WTC11 (cell line): Measurements from ENCODE around the gene CEP68. TPM values are rescaled to one million over a fixed set of nuclear protein-coding genes. Genes with fewer than 3 reads are reported as not detected.

Source experiments
- ATAC-seq: fragments of 200-7000 bp; cut with Tn5 transposase; 2 replicates; pipeline ENCODE4 v1.10.0; 2021; ENCODE audit warnings: mild to moderate bottlenecking, moderate library complexity
- CTCF ChIA-PET: fragments of 300-600 bp; sonication (Branson Sonifier 250); formaldehyde crosslinking; loops from one replicate; lab custom pipeline; 2021; ENCODE audit warnings: antibody characterized with exemption; lab: Charles Lee
- POLR2A ChIA-PET: fragments of 350-600 bp; sonication (Branson Sonifier 250); formaldehyde crosslinking; loops from one replicate; lab custom pipeline; 2021; ENCODE audit warnings: antibody characterized with exemption; lab: Charles Lee
- DNase-seq: peaks from one replicate; pipeline ENCODE4 v3.0.0; 2021; ENCODE audit warnings: low spot score
- H3K27ac Mint-ChIP-seq: 2 replicates; pipeline ENCODE4 v1.8.0; 2021; ENCODE audit warnings: mixed read lengths
- H3K27me3 Mint-ChIP-seq: 2 replicates; pipeline ENCODE4 v1.8.0; 2021; ENCODE audit warnings: low read depth, mild to moderate bottlenecking, moderate library complexity, mixed read lengths
- H3K36me3 Mint-ChIP-seq: 2 replicates; pipeline ENCODE4 v1.8.0; 2021; ENCODE audit warnings: mixed read lengths
- H3K4me1 Mint-ChIP-seq: 2 replicates; pipeline ENCODE4 v1.8.0; 2022; ENCODE audit warnings: mixed read lengths
- H3K4me3 Mint-ChIP-seq: 2 replicates; pipeline ENCODE4 v1.8.0; 2021; ENCODE audit warnings: mild to moderate bottlenecking, moderate library complexity, mixed read lengths
- H3K9me3 Mint-ChIP-seq: 2 replicates; pipeline ENCODE4 v1.8.0; 2021; ENCODE audit warnings: mixed read lengths
- E2F5 ChIP-seq: sonication (generic); formaldehyde crosslinking; IDR thresholded peaks from 2 replicates; pipeline ENCODE4 v1.8.1; 2022; ENCODE audit warnings: mild to moderate bottlenecking, moderate library complexity, missing genetic modification reagents
- HMGXB4 ChIP-seq: sonication (generic); formaldehyde crosslinking; IDR thresholded peaks from 2 replicates; pipeline ENCODE4 v1.8.1; 2023; ENCODE audit warnings: mild to moderate bottlenecking, moderate library complexity, missing genetic modification reagents
- PRDM15 ChIP-seq: sonication (generic); formaldehyde crosslinking; IDR thresholded peaks from 2 replicates; pipeline ENCODE4 v1.8.0; 2022; ENCODE audit warnings: missing genetic modification reagents
- SMAD3 ChIP-seq: sonication (generic); formaldehyde crosslinking; IDR thresholded peaks from 2 replicates; pipeline ENCODE4 v1.8.0; 2022; ENCODE audit warnings: missing genetic modification reagents, mild to moderate bottlenecking, borderline replicate concordance
- ZNF121 ChIP-seq: sonication (generic); formaldehyde crosslinking; IDR thresholded peaks from 2 replicates; pipeline ENCODE4 v1.8.0; 2023; ENCODE audit warnings: missing genetic modification reagents
- ZNF425 ChIP-seq: fragments of 250-450 bp; sonication (Bioruptor Pico); conservative IDR thresholded peaks from 2 replicates; pipeline ENCODE4 v1.9.0; 2021; ENCODE audit warnings: mild to moderate bottlenecking
- ZNF532 ChIP-seq: fragments of 250-450 bp; sonication (Bioruptor Pico); IDR thresholded peaks from 2 replicates; pipeline ENCODE4 v1.9.0; 2021; ENCODE audit warnings: mild to moderate bottlenecking, borderline replicate concordance
- total RNA-seq: library from RNA; stranded (reverse); gene quantifications from 3 replicates; pipeline ENCODE4 v1.2.3, GENCODE V29; 2021
- TF ChIP-seq, protein P1 (sequence below): sonication (generic); formaldehyde crosslinking; IDR thresholded peaks from 2 replicates; pipeline ENCODE4 v1.8.1; 2022; ENCODE audit warnings: missing genetic modification reagents, borderline replicate concordance

The CEP68 gene
- total RNA-seq, 1 experiment from 2014 or later, result 16.7 TPM

- TF ChIP-seq PRDM15 (CRISPR knock-in tag) (no peak), E2F5 (CRISPR knock-in tag) (no peak)
- TF ChIP-seq, all 79 proteins: peak for 0
Measured at GRCh38 chr2:65077898-65078297, 21.7 kb downstream of the CEP68 start (continued).

GRCh38 chr2:65079017-65079416 lies 22.8 kb downstream of the CEP68 start:
- no peaks in the 10 kb centered on the region for H3K9me3 Mint-ChIP-seq
- ChIA-PET CTCF (interaction anchor here (0.7 to 1.8 kb wide), 4 partner anchors 8 to 108 kb away, joined by 3 to 11 read pairs (median 5); no protein-coding TSS in a partner anchor), POLR2A (no interaction called here)
- H3K4me1 Mint-ChIP-seq, result peaks cover 32% of the 10 kb centered on the region
- TF ChIP-seq, protein P1, sequence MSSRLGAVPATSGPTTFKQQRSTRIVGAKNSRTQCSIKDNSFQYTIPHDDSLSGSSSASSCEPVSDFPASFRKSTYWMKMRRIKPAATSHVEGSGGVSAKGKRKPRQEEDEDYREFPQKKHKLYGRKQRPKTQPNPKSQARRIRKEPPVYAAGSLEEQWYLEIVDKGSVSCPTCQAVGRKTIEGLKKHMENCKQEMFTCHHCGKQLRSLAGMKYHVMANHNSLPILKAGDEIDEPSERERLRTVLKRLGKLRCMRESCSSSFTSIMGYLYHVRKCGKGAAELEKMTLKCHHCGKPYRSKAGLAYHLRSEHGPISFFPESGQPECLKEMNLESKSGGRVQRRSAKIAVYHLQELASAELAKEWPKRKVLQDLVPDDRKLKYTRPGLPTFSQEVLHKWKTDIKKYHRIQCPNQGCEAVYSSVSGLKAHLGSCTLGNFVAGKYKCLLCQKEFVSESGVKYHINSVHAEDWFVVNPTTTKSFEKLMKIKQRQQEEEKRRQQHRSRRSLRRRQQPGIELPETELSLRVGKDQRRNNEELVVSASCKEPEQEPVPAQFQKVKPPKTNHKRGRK, result no peak
- no peak for TF ChIP-seq SMAD3 (CRISPR knock-in tag)
- TF ChIP-seq ZNF121 (CRISPR knock-in tag), result no peak
- no peak for ATAC-seq
- H3K27me3 Mint-ChIP-seq, result no peaks in the 10 kb centered on the region
- no peak overlapping the region for H3K27ac Mint-ChIP-seq
- DNase-seq, result no peak
- H3K36me3 Mint-ChIP-seq, result peaks cover 34% of the 10 kb centered on the region
- no peak overlapping the region for H3K4me3 Mint-ChIP-seq

- ChIA-PET POLR2A (no interaction called here), CTCF (interaction anchor here (0.5 kb wide), 1 partner anchor 473 kb away, joined by 3 read pairs; no protein-coding TSS in a partner anchor)
- H3K9me3 Mint-ChIP-seq, result no peaks in the 10 kb centered on the region
- peaks cover 23% of the 10 kb centered on the region for H3K4me1 Mint-ChIP-seq
- DNase-seq (no peak), ATAC-seq (no peak)
- TF ChIP-seq HMGXB4 (CRISPR knock-in tag) (no peak), ZNF532 (CRISPR knock-in tag) (no peak), ZNF425 (CRISPR knock-in tag) (no peak)
- TF ChIP-seq, all 79 proteins: peak for 0
- H3K27me3 Mint-ChIP-seq, result no peaks in the 10 kb centered on the region
- H3K27ac Mint-ChIP-seq, result no peak overlapping the region
- H3K4me3 Mint-ChIP-seq, result no peak overlapping the region
- peaks cover 49% of the 10 kb centered on the region for H3K36me3 Mint-ChIP-seq
Measured at GRCh38 chr2:65081232-65081685, 25.0 kb downstream of the CEP68 start.
